Measurements from ENCODE around the gene CD93.

CD93 gene

GRCh38 chr20:23085436-23086055 lies 578 bp downstream of the CD93 start:
- in situ Hi-C loops (cut with HindIII; ENCODE audit: low sequenced_read_pairs): no loop called here

GRCh38 chr20:23084845-23085365 lies 1.2 kb downstream of the CD93 start:
- in situ Hi-C loops (cut with HindIII; ENCODE audit: low sequenced_read_pairs): loop anchor here (5.0 kb wide), 1 partner anchor 32 kb away; no protein-coding TSS in a partner anchor

- in situ Hi-C loops (cut with HindIII; ENCODE audit: low sequenced_read_pairs): loop anchor here (5.0 kb wide), 1 partner anchor 33 kb away; no protein-coding TSS in a partner anchor
Measured at GRCh38 chr20:23084282-23084844, 1.8 kb downstream of the CD93 start.

- in situ Hi-C loops (cut with HindIII; ENCODE audit: low sequenced_read_pairs): loop anchor here (5.0 kb wide), 1 partner anchor 34 kb away; no protein-coding TSS in a partner anchor
Measured at GRCh38 chr20:23083553-23084220, 2.4 kb downstream of the CD93 start.

- in situ Hi-C loops (cut with HindIII; ENCODE audit: low sequenced_read_pairs): loop anchor here (5.0 kb wide), 1 partner anchor 34 kb away; no protein-coding TSS in a partner anchor
Measured at GRCh38 chr20:23082846-23083552, 3.1 kb downstream of the CD93 start.

GRCh38 chr20:23081263-23081819 lies 4.8 kb downstream of the CD93 start:
- in situ Hi-C loops (cut with HindIII; ENCODE audit: low sequenced_read_pairs): loop anchor here (5.0 kb wide), 1 partner anchor 36 kb away; no protein-coding TSS in a partner anchor

- in situ Hi-C loops (cut with HindIII; ENCODE audit: low sequenced_read_pairs): loop anchor here (5.0 kb wide), 1 partner anchor 37 kb away; no protein-coding TSS in a partner anchor
Measured at GRCh38 chr20:23080521-23080920, 5.6 kb downstream of the CD93 start.

- in situ Hi-C loops (cut with HindIII; ENCODE audit: low sequenced_read_pairs): loop anchor here (5.0 kb wide), 1 partner anchor 37 kb away; no protein-coding TSS in a partner anchor
Measured at GRCh38 chr20:23079926-23080325, 6.2 kb downstream of the CD93 start.

GRCh38 chr20:23079016-23079351 lies 7.1 kb downstream of the CD93 start:
- in situ Hi-C loops (cut with HindIII; ENCODE audit: low sequenced_read_pairs): no loop called here

GRCh38 chr20:23078351-23079015 lies 7.6 kb downstream of the CD93 start:
- in situ Hi-C loops (cut with HindIII; ENCODE audit: low sequenced_read_pairs): no loop called here

GRCh38 chr20:23077277-23077676 lies 8.8 kb downstream of the CD93 start:
- in situ Hi-C loops (cut with HindIII; ENCODE audit: low sequenced_read_pairs): no loop called here

GRCh38 chr20:23074052-23074451 lies 12.1 kb downstream of the CD93 start:
- in situ Hi-C loops (cut with HindIII; ENCODE audit: low sequenced_read_pairs): no loop called here

- in situ Hi-C loops (cut with HindIII; ENCODE audit: low sequenced_read_pairs): no loop called here
Measured at GRCh38 chr20:23072892-23073586, 13.1 kb downstream of the CD93 start.

GRCh38 chr20:23071996-23072395 lies 14.1 kb downstream of the CD93 start:
- in situ Hi-C loops (cut with HindIII; ENCODE audit: low sequenced_read_pairs): no loop called here

GRCh38 chr20:23071398-23071797 lies 14.7 kb downstream of the CD93 start:
- in situ Hi-C loops (cut with HindIII; ENCODE audit: low sequenced_read_pairs): no loop called here

- in situ Hi-C loops (cut with HindIII; ENCODE audit: low sequenced_read_pairs): no loop called here
Measured at GRCh38 chr20:23069108-23069507, 17.0 kb downstream of the CD93 start.

- in situ Hi-C loops (cut with HindIII; ENCODE audit: low sequenced_read_pairs): no loop called here
Measured at GRCh38 chr20:23068283-23068682, 17.8 kb downstream of the CD93 start.

GRCh38 chr20:23066772-23067171 lies 19.4 kb downstream of the CD93 start:
- in situ Hi-C loops (cut with HindIII; ENCODE audit: low sequenced_read_pairs): no loop called here

All from endothelial cell of hepatic sinusoid (primary cell).